Measurements from ENCODE around the gene FER.

GRCh38 chr5:109141222-109142200, 393.8 kb downstream of the FER start:
- TF ChIP-seq CTCF (optimal IDR thresholded peaks at IDR 0.05 in 1 of 3, IDR thresholded peaks at IDR 0.05 in 1 of 3, conservative IDR thresholded peaks at IDR 0.05 in 1 of 3; ENCODE audit: extremely low read depth in 1 of 3, insufficient read depth in 2 of 3, low read length in 3 of 3) (no peak), EZH2 (IDR thresholded peaks at IDR 0.05; ENCODE audit: low read length) (no peak)

Data from keratinocyte (primary cell).